ENCODE measurements around the gene STK24. TPM values are rescaled to one million over a fixed set of nuclear protein-coding genes. Genes with fewer than 3 reads are reported as not detected.

STK24 gene
- total RNA-seq, 2 donors from 2014 or later: 35.0 to 56.7 TPM

GRCh38 chr13:98476538-98476966 lies 100.4 kb downstream of the STK24 start:
- ATAC-seq (peak; percentile 75), DNase-seq (peak; percentile 42 to 78 (median 64))
- Histone ChIP-seq H3K4me3 (no peak overlapping the region), H3K4me1 (peaks cover 53% of the 10 kb centered on the region), H3K27ac (peak overlapping the region; percentile 66 to 83 (median 79)), H3K36me3 (replicated peaks in 1 of 2; ENCODE audit: insufficient read depth in 1 of 2, low read depth in 2 of 2) (no peaks in the 10 kb centered on the region), H3K9me3 (no peaks in the 10 kb centered on the region), H3K27me3 (no peaks in the 10 kb centered on the region)
- TF ChIP-seq POLR2A (IDR thresholded peaks at IDR 0.05): no peak
- TF ChIP-seq CTCF (IDR thresholded peaks at IDR 0.05): no peak
- intact Hi-C loops (cut with DNase I): no loop called here
- WGBS, 2 donors: 40 to 62% methylated on average over 10 to 13 of the region's 13 CpGs

- Histone ChIP-seq H3K27me3 (no peaks in the 10 kb centered on the region), H3K4me3 (no peak overlapping the region), H3K4me1 (peaks cover 48% of the 10 kb centered on the region), H3K27ac (peak overlapping the region; percentile 66 to 83 (median 79)), H3K9me3 (no peaks in the 10 kb centered on the region), H3K36me3 (replicated peaks in 1 of 2; ENCODE audit: insufficient read depth in 1 of 2, low read depth in 2 of 2) (no peaks in the 10 kb centered on the region)
- intact Hi-C loops (cut with DNase I): no loop called here
- WGBS, 2 donors: 52 to 61% methylated on average over 5 of the region's 5 CpGs
- no peak for TF ChIP-seq POLR2A (IDR thresholded peaks at IDR 0.05)
- no peak for TF ChIP-seq CTCF (IDR thresholded peaks at IDR 0.05)
- DNase-seq (peak in 2 of 4 donors; percentile 32 to 52), ATAC-seq (peak; percentile 59)
These were observed 100.8 kb downstream of the STK24 start for GRCh38 chr13:98476106-98476505.

- ATAC-seq (no peak), DNase-seq (peak in 1 of 4 donors; percentile 30)
- no peaks in the 10 kb centered on the region for H3K27me3 ChIP-seq
- peaks cover 43% of the 10 kb centered on the region for H3K4me1 ChIP-seq
- TF ChIP-seq CTCF (IDR thresholded peaks at IDR 0.05) (no peak), POLR2A (IDR thresholded peaks at IDR 0.05) (no peak)
- no peak overlapping the region for H3K4me3 ChIP-seq
- H3K9me3 ChIP-seq: no peaks in the 10 kb centered on the region
- WGBS, 2 donors: 72 to 85% methylated on average over 12 of the region's 13 CpGs
- intact Hi-C loops (cut with DNase I): no loop called here
- H3K36me3 ChIP-seq (replicated peaks in 1 of 2; ENCODE audit: insufficient read depth in 1 of 2, low read depth in 2 of 2): no peaks in the 10 kb centered on the region
- H3K27ac ChIP-seq: peak overlapping the region in 3 of 4 donors; percentile 78 to 83 (median 80)
These were observed 101.4 kb downstream of the STK24 start for GRCh38 chr13:98475522-98475921.

- 92 to 93% methylated on average over 23 to 24 of the region's 24 CpGs for WGBS, 2 donors
- peaks cover 43% of the 10 kb centered on the region for H3K4me1 ChIP-seq
- DNase-seq (no peak), ATAC-seq (no peak)
- intact Hi-C loops (cut with DNase I): no loop called here
- no peak for TF ChIP-seq CTCF (IDR thresholded peaks at IDR 0.05)
- TF ChIP-seq POLR2A (IDR thresholded peaks at IDR 0.05): no peak
- H3K27me3 ChIP-seq: no peaks in the 10 kb centered on the region
- no peak overlapping the region for H3K4me3 ChIP-seq
- no peaks in the 10 kb centered on the region for H3K36me3 ChIP-seq (replicated peaks in 1 of 2; ENCODE audit: insufficient read depth in 1 of 2, low read depth in 2 of 2)
- H3K9me3 ChIP-seq: no peaks in the 10 kb centered on the region
- peak overlapping the region; percentile 52 to 83 (median 79) for H3K27ac ChIP-seq
These were observed 102.1 kb downstream of the STK24 start for GRCh38 chr13:98474761-98475160.

- no peak for ATAC-seq
- no peaks in the 10 kb centered on the region for H3K36me3 ChIP-seq (replicated peaks in 1 of 2; ENCODE audit: insufficient read depth in 1 of 2, low read depth in 2 of 2)
These were observed 102.6 kb downstream of the STK24 start for GRCh38 chr13:98474292-98474691.

More at GRCh38 chr13:98474292-98474691, 102.6 kb downstream of the STK24 start:
- Histone ChIP-seq H3K9me3 (no peaks in the 10 kb centered on the region), H3K27me3 (no peaks in the 10 kb centered on the region), H3K4me3 (no peak overlapping the region), H3K4me1 (peaks cover 43% of the 10 kb centered on the region), H3K27ac (peak overlapping the region; percentile 46 to 83 (median 51))
- WGBS, 2 donors: 76 to 83% methylated on average over 10 of the region's 10 CpGs
- DNase-seq: no peak
- intact Hi-C loops (cut with DNase I): no loop called here
- TF ChIP-seq POLR2A (IDR thresholded peaks at IDR 0.05) (no peak), CTCF (IDR thresholded peaks at IDR 0.05) (no peak)
